OCI-LY3 (cell line): Measurements from ENCODE around the gene LPP.

Source experiments
- H2AFZ ChIP-seq: fragments of 200-600, 300-600 bp; shearing (Covaris generic); 2 replicates; pipeline ENCODE4 v1.6.0; 2014; ENCODE audit warnings: antibody characterized with exemption, low read depth, low read length
- H3K27ac ChIP-seq: fragments of 200-600, 300-600 bp; sonication (generic); 2 replicates; pipeline ENCODE4 v1.5.1; 2014; ENCODE audit warnings: mild to moderate bottlenecking, low read length, moderate library complexity, mixed read lengths
- H3K27me3 ChIP-seq: fragments of 200-600, 300-600 bp; sonication (generic); 2 replicates; pipeline ENCODE4 v1.6.1; 2014; ENCODE audit warnings: low read depth, low read length, mixed read lengths
- H3K36me3 ChIP-seq: fragments of 200-600, 300-600 bp; sonication (generic); replicated peaks from 2 replicates; pipeline ENCODE3; 2014; ENCODE audit warnings: low read depth, low read length, mixed read lengths
- H3K4me1 ChIP-seq: fragments of 300-600, 200-600 bp; sonication (generic); 2 replicates; pipeline ENCODE4 v1.6.1; 2014; ENCODE audit warnings: low read length, mixed read lengths
- H3K4me2 ChIP-seq: fragments of 200-600, 300-600 bp; sonication (generic); 2 replicates; pipeline ENCODE4 v1.6.1; 2014; ENCODE audit warnings: low read length, mixed read lengths
- H3K4me3 ChIP-seq: fragments of 300-600, 200-600 bp; sonication (generic); 2 replicates; pipeline ENCODE4 v1.5.1; 2014; ENCODE audit warnings: antibody characterized with exemption, mild to moderate bottlenecking, low read length, moderate library complexity
- H3K79me2 ChIP-seq: fragments of 300-600, 200-600 bp; shearing (Covaris generic); 2 replicates; pipeline ENCODE4 v1.6.1; 2014; ENCODE audit warnings: mild to moderate bottlenecking, low read length, mixed read lengths
- H3K9ac ChIP-seq: fragments of 300-600, 200-600 bp; shearing (Covaris generic); 2 replicates; pipeline ENCODE4 v1.6.0; 2014; ENCODE audit warnings: mild to moderate bottlenecking, low read length, moderate library complexity
- H3K9me3 ChIP-seq: fragments of 200-600, 300-600 bp; shearing (Covaris generic); 2 replicates; pipeline ENCODE4 v1.6.1; 2014; ENCODE audit warnings: low read length, mixed read lengths; ENCODE audit not compliant: insufficient read depth
- H4K20me1 ChIP-seq: fragments of 200-600, 300-600 bp; sonication (generic); 2 replicates; pipeline ENCODE4 v1.6.1; 2016; ENCODE audit warnings: low read length, mixed read lengths; ENCODE audit not compliant: insufficient read depth
- CTCF ChIP-seq: fragments of 200-600, 300-600 bp; sonication (generic); IDR thresholded peaks from 2 replicates; pipeline ENCODE4 v1.5.1; 2014; ENCODE audit warnings: antibody characterized with exemption, low read length, low read depth
- EZH2phosphoT487 ChIP-seq: fragments of 200-600 bp; shearing (Covaris generic); IDR thresholded peaks from 2 replicates; pipeline ENCODE4 v1.6.1; 2018; ENCODE audit warnings: antibody characterized with exemption, mixed run types, low read depth

The LPP gene

GRCh38 chr3:188776447-188776846 is 622.5 kb downstream of the LPP start:
- no peaks in the 10 kb centered on the region for H3K36me3 ChIP-seq
- no peaks in the 10 kb centered on the region for H4K20me1 ChIP-seq
- no peak overlapping the region for H2AFZ ChIP-seq
- no peaks in the 10 kb centered on the region for H3K27me3 ChIP-seq
- H3K4me3 ChIP-seq: no peak overlapping the region
- no peaks in the 10 kb centered on the region for H3K79me2 ChIP-seq
- H3K4me1 ChIP-seq: peaks cover 9% of the 10 kb centered on the region
- H3K4me2 ChIP-seq: no peak overlapping the region
- no peak overlapping the region for H3K27ac ChIP-seq
- TF ChIP-seq EZH2phosphoT487 (no peak), CTCF (no peak)
- H3K9me3 ChIP-seq: no peaks in the 10 kb centered on the region
- H3K9ac ChIP-seq: no peak overlapping the region

- TF ChIP-seq CTCF: no peak
- TF ChIP-seq EZH2phosphoT487: no peak
- Histone ChIP-seq H3K36me3 (no peaks in the 10 kb centered on the region), H2AFZ (no peak overlapping the region), H3K9me3 (no peaks in the 10 kb centered on the region), H3K9ac (no peak overlapping the region), H3K4me3 (no peak overlapping the region), H3K27ac (no peak overlapping the region), H3K79me2 (no peaks in the 10 kb centered on the region), H3K27me3 (no peaks in the 10 kb centered on the region), H3K4me1 (peaks cover 8% of the 10 kb centered on the region; the same call in 1 of the 2 replicates), H3K4me2 (no peak overlapping the region), H4K20me1 (no peaks in the 10 kb centered on the region)
These were observed 624.3 kb downstream of the LPP start for GRCh38 chr3:188778091-188778852.

- no peaks in the 10 kb centered on the region for H3K9me3 ChIP-seq
- H3K4me1 ChIP-seq: peaks cover 8% of the 10 kb centered on the region; the same call in 1 of the 2 replicates
- no peak overlapping the region for H3K9ac ChIP-seq
- no peak overlapping the region for H3K27ac ChIP-seq
- no peak overlapping the region for H3K4me3 ChIP-seq
- H3K36me3 ChIP-seq: no peaks in the 10 kb centered on the region
- no peaks in the 10 kb centered on the region for H3K79me2 ChIP-seq
- H2AFZ ChIP-seq: no peak overlapping the region
- TF ChIP-seq EZH2phosphoT487 (no peak), CTCF (no peak)
- no peaks in the 10 kb centered on the region for H3K27me3 ChIP-seq
- no peak overlapping the region for H3K4me2 ChIP-seq
- no peaks in the 10 kb centered on the region for H4K20me1 ChIP-seq
These were observed 625.5 kb downstream of the LPP start for GRCh38 chr3:188779281-188779980.
